ENCODE data around the gene PLCB1. TPM values are rescaled to one million over a fixed set of nuclear protein-coding genes. Genes with fewer than 3 reads are reported as not detected.

Gene PLCB1
- total and polyA plus RNA-seq, 2 donors (not counting 3 experiments of a cell fraction or from before 2014, with no cell fraction given) = 10.2 to 53.4 TPM

GRCh38 chr20:8393381-8393780, 261.3 kb downstream of the PLCB1 start:
- intact Hi-C loops (cut with micrococcal nuclease) = loop anchor here (5.0 kb wide), 1 partner anchor 59 kb away; no protein-coding TSS in a partner anchor
- no peak overlapping the region for H3K4me3 ChIP-seq (replicated peaks in 1 of 3; ENCODE audit: insufficient read depth in 1 of 3, low read depth in 1 of 3, low read length in 3 of 3)
- no peak for TF ChIP-seq MYC (IDR thresholded peaks at IDR 0.05; ENCODE audit: low read depth, low read length)
- no peak for TF ChIP-seq FOS (IDR thresholded peaks at IDR 0.05; ENCODE audit: borderline replicate concordance, insufficient read depth, low read length)
- TF ChIP-seq GATA2 (IDR thresholded peaks at IDR 0.05; ENCODE audit: insufficient read depth, insufficient read length, low read depth, low read length) = no peak
- TF ChIP-seq POLR2AphosphoS5 (IDR thresholded peaks at IDR 0.05; ENCODE audit: insufficient read depth, low read depth, low read length) = no peak
- TF ChIP-seq JUN (IDR thresholded peaks at IDR 0.05; ENCODE audit: borderline replicate concordance, insufficient read depth, insufficient read length, low read depth) = no peak
- no peak overlapping the region for H2AFZ ChIP-seq (ENCODE audit: low read depth, low read length)
- CTCF ChIA-PET = no interaction called here
- peaks cover 1% of the 10 kb centered on the region for H3K4me1 ChIP-seq (ENCODE audit: control insufficient read depth, extremely low read depth, insufficient read depth, low read length)
- DNase-seq (ENCODE audit: low read depth, low spot score) = no peak
- H4K20me1 ChIP-seq (replicated peaks; ENCODE audit: control insufficient read depth, extremely low read depth, insufficient read depth, low read length) = no peaks in the 10 kb centered on the region
- no peak overlapping the region for H3K9ac ChIP-seq (replicated peaks; ENCODE audit: extremely low read depth, insufficient read depth, low read length)
- no peaks in the 10 kb centered on the region for H3K36me3 ChIP-seq (ENCODE audit: control insufficient read depth in 2 of 2, extremely low read depth in 1 of 2, insufficient read depth in 2 of 2, low read length in 2 of 2)
- H3K27ac ChIP-seq (ENCODE audit: insufficient read depth, low read depth, low read length) = no peak overlapping the region
- FAIRE-seq = no peak
- no peaks in the 10 kb centered on the region for H3K79me2 ChIP-seq (ENCODE audit: control insufficient read depth, insufficient read depth, low read length)
- H3K27me3 ChIP-seq (ENCODE audit: control insufficient read depth in 2 of 2, insufficient read depth in 2 of 2, low read length in 2 of 2) = no peaks in the 10 kb centered on the region
- no TSS peak for BruUV-seq (replicated peaks)
- no peaks in the 10 kb centered on the region for H3K9me1 ChIP-seq (replicated peaks; ENCODE audit: control insufficient read depth, extremely low read depth, insufficient read depth, low read length)
- POLR2A ChIA-PET = no interaction called here
- H3K9me3 ChIP-seq (replicated peaks; ENCODE audit: control insufficient read depth, insufficient read depth, low read length) = no peaks in the 10 kb centered on the region
- no peak overlapping the region for H3K4me2 ChIP-seq (ENCODE audit: insufficient read depth, low read length)
- dilution Hi-C loops (cut with MboI; ENCODE audit: extremely low pct_ligation_motif_present, low sequenced_read_pairs) = no loop called here

- H3K27ac ChIP-seq (ENCODE audit: insufficient read depth, low read depth, low read length) = no peak overlapping the region
- H3K79me2 ChIP-seq (ENCODE audit: control insufficient read depth, insufficient read depth, low read length) = no peaks in the 10 kb centered on the region
- FAIRE-seq (no peak), DNase-seq (ENCODE audit: low read depth, low spot score) (no peak)
- dilution Hi-C loops (cut with MboI; ENCODE audit: extremely low pct_ligation_motif_present, low sequenced_read_pairs) (no loop called here), intact Hi-C loops (cut with micrococcal nuclease) (loop anchor here (5.0 kb wide), 1 partner anchor 58 kb away; no protein-coding TSS in a partner anchor)
- POLR2A ChIA-PET = no interaction called here
- no peaks in the 10 kb centered on the region for H4K20me1 ChIP-seq (replicated peaks; ENCODE audit: control insufficient read depth, extremely low read depth, insufficient read depth, low read length)
- H3K9ac ChIP-seq (replicated peaks; ENCODE audit: extremely low read depth, insufficient read depth, low read length) = no peak overlapping the region
- H3K36me3 ChIP-seq (ENCODE audit: control insufficient read depth in 2 of 2, extremely low read depth in 1 of 2, insufficient read depth in 2 of 2, low read length in 2 of 2) = no peaks in the 10 kb centered on the region
- H3K27me3 ChIP-seq (ENCODE audit: control insufficient read depth in 2 of 2, insufficient read depth in 2 of 2, low read length in 2 of 2) = no peaks in the 10 kb centered on the region
- TF ChIP-seq POLR2AphosphoS5 (IDR thresholded peaks at IDR 0.05; ENCODE audit: insufficient read depth, low read depth, low read length) (no peak), POLR2A (IDR thresholded peaks at IDR 0.05; ENCODE audit: low read depth, low read length) (no peak), MYC (IDR thresholded peaks at IDR 0.05; ENCODE audit: low read depth, low read length) (no peak), CTCF (IDR thresholded peaks at IDR 0.05; ENCODE audit: extremely low read depth in 1 of 2, insufficient read depth in 1 of 2, low read depth in 1 of 2, low read length in 2 of 2) (no peak), JUN (IDR thresholded peaks at IDR 0.05; ENCODE audit: borderline replicate concordance, insufficient read depth, insufficient read length, low read depth) (no peak), MAX (IDR thresholded peaks at IDR 0.05; ENCODE audit: insufficient read depth, insufficient read length) (no peak), FOS (IDR thresholded peaks at IDR 0.05; ENCODE audit: borderline replicate concordance, insufficient read depth, low read length) (no peak), GATA2 (IDR thresholded peaks at IDR 0.05; ENCODE audit: insufficient read depth, insufficient read length, low read depth, low read length) (no peak), EZH2 (IDR thresholded peaks at IDR 0.05; ENCODE audit: borderline replicate concordance, low read depth, low read length, severe bottlenecking) (no peak)
- H3K9me3 ChIP-seq (replicated peaks; ENCODE audit: control insufficient read depth, insufficient read depth, low read length) = no peaks in the 10 kb centered on the region
- no peaks in the 10 kb centered on the region for H3K9me1 ChIP-seq (replicated peaks; ENCODE audit: control insufficient read depth, extremely low read depth, insufficient read depth, low read length)
- no peak overlapping the region for H3K4me2 ChIP-seq (ENCODE audit: insufficient read depth, low read length)
- no peak overlapping the region for H2AFZ ChIP-seq (ENCODE audit: low read depth, low read length)
- no peak overlapping the region for H3K4me3 ChIP-seq (replicated peaks in 1 of 3; ENCODE audit: insufficient read depth in 1 of 3, low read depth in 1 of 3, low read length in 3 of 3)
- CTCF ChIA-PET = no interaction called here
- no peaks in the 10 kb centered on the region for H3K4me1 ChIP-seq (ENCODE audit: control insufficient read depth, extremely low read depth, insufficient read depth, low read length)
- BruUV-seq (replicated peaks) = no TSS peak
Measured at GRCh38 chr20:8394308-8394945, 262.4 kb downstream of the PLCB1 start.
